GM21381 (cell line): ENCODE measurements around the gene PLCG1.

Source experiments
- ATAC-seq: cut with Tn5 transposase; IDR thresholded peaks from one replicate; pipeline ENCODE4 v1.9.1; 2021; ENCODE audit warnings: mild to moderate bottlenecking, moderate library complexity; ENCODE audit not compliant: unreplicated experiment

Gene PLCG1

GRCh38 chr20:41202426-41202825, 65.1 kb downstream of the PLCG1 start:
- no peak for ATAC-seq

- ATAC-seq = no peak
These were observed 66.3 kb downstream of the PLCG1 start for GRCh38 chr20:41203660-41204059.

GRCh38 chr20:41204304-41205265, 67.2 kb downstream of the PLCG1 start:
- ATAC-seq = no peak

GRCh38 chr20:41205313-41205712, 68.0 kb downstream of the PLCG1 start:
- ATAC-seq = no peak

GRCh38 chr20:41213150-41213820, 75.9 kb downstream of the PLCG1 start:
- ATAC-seq = no peak

- ATAC-seq = no peak
These were observed 76.9 kb downstream of the PLCG1 start for GRCh38 chr20:41214202-41214601.

- no peak for ATAC-seq
These were observed 77.3 kb downstream of the PLCG1 start for GRCh38 chr20:41214666-41215065.

GRCh38 chr20:41217422-41217821, 80.1 kb downstream of the PLCG1 start:
- no peak for ATAC-seq

GRCh38 chr20:41218466-41218865, 81.1 kb downstream of the PLCG1 start:
- ATAC-seq = no peak

- ATAC-seq = no peak
These were observed 82.5 kb downstream of the PLCG1 start for GRCh38 chr20:41219824-41220223.

- ATAC-seq = no peak
These were observed 84.4 kb downstream of the PLCG1 start for GRCh38 chr20:41221614-41222218.

- no peak for ATAC-seq
These were observed 85.0 kb downstream of the PLCG1 start for GRCh38 chr20:41222296-41222695.

- no peak for ATAC-seq
These were observed 85.4 kb downstream of the PLCG1 start for GRCh38 chr20:41222703-41223102.

GRCh38 chr20:41223112-41223511, 85.8 kb downstream of the PLCG1 start:
- no peak for ATAC-seq

GRCh38 chr20:41224281-41224680, 86.9 kb downstream of the PLCG1 start:
- no peak for ATAC-seq

GRCh38 chr20:41225091-41225490, 87.7 kb downstream of the PLCG1 start:
- ATAC-seq = no peak

- ATAC-seq = no peak
These were observed 89.1 kb downstream of the PLCG1 start for GRCh38 chr20:41226426-41226825.
